ENCODE measurements around the gene LMNA. TPM values are rescaled to one million over a fixed set of nuclear protein-coding genes. Genes with fewer than 3 reads are reported as not detected.

Gene LMNA
- total RNA-seq, 2 experiments from 2014 or later: 435 to 455 TPM

GRCh38 chr1:156117414-156118176 is 3.1 kb downstream of the LMNA start:
- Mint-ChIP-seq H3K4me1 (ENCODE audit: low read depth) (peaks cover 42% of the 10 kb centered on the region), H3K4me3 (peak overlapping the region; percentile 68), H3K36me3 (ENCODE audit: low read depth) (peaks cover 18% of the 10 kb centered on the region), H3K27me3 (peaks cover 44% of the 10 kb centered on the region), H3K27ac (no peak overlapping the region), H3K9me3 (no peaks in the 10 kb centered on the region)
- intact Hi-C loops (cut with DNase I, micrococcal nuclease): no loop called here
- ATAC-seq (ENCODE audit: poor library complexity) (no peak), DNase-seq (peak in 1 of 14 experiments; percentile 9)
- no peak for TF ChIP-seq CTCF (IDR thresholded peaks at IDR 0.05)
- H3K36me3 ChIP-seq (ENCODE audit: insufficient read depth, low read length): no peaks in the 10 kb centered on the region
- H3K27me3 ChIP-seq (ENCODE audit: control insufficient read depth in 1 of 2, insufficient read depth in 2 of 2, low read length in 2 of 2): peaks cover 24 to 28% of the 10 kb centered on the region in 2 experiments
- no peak overlapping the region for H3K27ac ChIP-seq (ENCODE audit: low read depth in 1 of 2, low read length in 2 of 2)
- peaks cover 80% of the 10 kb centered on the region for H3K4me1 ChIP-seq (ENCODE audit: insufficient read depth, low read length)
- CTCF ChIA-PET: interaction anchor here (0.9 to 10.7 kb wide), 3 partner anchors 9 to 21 kb away, joined by 3 to 101 read pairs (median 3); no protein-coding TSS in a partner anchor
- peaks cover 0 to 4% of the 10 kb centered on the region in 2 experiments for H3K9me3 ChIP-seq (ENCODE audit: control insufficient read depth in 1 of 2, insufficient read depth in 1 of 2, low read length in 2 of 2)
- POLR2A ChIA-PET: interaction anchor here (4.2 kb wide), 1 partner anchor 11 kb away, joined by 22 read pairs; no protein-coding TSS in a partner anchor
- no peak overlapping the region for H3K4me3 ChIP-seq (ENCODE audit: low read length)

GRCh38 chr1:156118177-156118868 is 3.8 kb downstream of the LMNA start:
- Mint-ChIP-seq H3K9me3 (no peaks in the 10 kb centered on the region), H3K4me1 (ENCODE audit: low read depth) (peaks cover 45% of the 10 kb centered on the region), H3K36me3 (ENCODE audit: low read depth) (peaks cover 18% of the 10 kb centered on the region), H3K27me3 (peaks cover 40% of the 10 kb centered on the region), H3K27ac (peak overlapping the region; percentile 21), H3K4me3 (peak overlapping the region; percentile 68)
- ChIA-PET POLR2A (interaction anchor here (0.6 to 1.4 kb wide), 2 partner anchors 12 to 48 kb away, joined by 3 to 4 read pairs; no protein-coding TSS in a partner anchor), CTCF (interaction anchor here (0.5 to 10.7 kb wide), 5 partner anchors 9 to 24 kb away, joined by 3 to 101 read pairs (median 3); no protein-coding TSS in a partner anchor)
- H3K4me1 ChIP-seq (ENCODE audit: insufficient read depth, low read length): peaks cover 85% of the 10 kb centered on the region
- no peak for TF ChIP-seq CTCF (IDR thresholded peaks at IDR 0.05)
- DNase-seq (peak in 1 of 14 experiments; percentile 15), ATAC-seq (ENCODE audit: poor library complexity) (no peak)
- H3K27ac ChIP-seq (ENCODE audit: low read depth in 1 of 2, low read length in 2 of 2): no peak overlapping the region
- H3K36me3 ChIP-seq (ENCODE audit: insufficient read depth, low read length): no peaks in the 10 kb centered on the region
- H3K9me3 ChIP-seq (ENCODE audit: control insufficient read depth in 1 of 2, insufficient read depth in 1 of 2, low read length in 2 of 2): peaks cover 0 to 4% of the 10 kb centered on the region in 2 experiments
- H3K4me3 ChIP-seq (ENCODE audit: low read length): no peak overlapping the region
- intact Hi-C loops (cut with DNase I, micrococcal nuclease): no loop called here
- H3K27me3 ChIP-seq (ENCODE audit: control insufficient read depth in 1 of 2, insufficient read depth in 2 of 2, low read length in 2 of 2): peaks cover 23 to 25% of the 10 kb centered on the region in 2 experiments

- H3K4me3 ChIP-seq (ENCODE audit: low read length): no peak overlapping the region
- DNase-seq: peak in 6 of 14 experiments; percentile 30 to 74 (median 55)
- H3K36me3 Mint-ChIP-seq (ENCODE audit: low read depth): peaks cover 12% of the 10 kb centered on the region
- intact Hi-C loops (cut with DNase I, micrococcal nuclease): no loop called here
- H3K27ac ChIP-seq (ENCODE audit: low read depth in 1 of 2, low read length in 2 of 2): no peak overlapping the region
- TF ChIP-seq CTCF (IDR thresholded peaks at IDR 0.05): no peak
- H3K4me3 Mint-ChIP-seq: peak overlapping the region; percentile 25
- no peaks in the 10 kb centered on the region for H3K9me3 Mint-ChIP-seq
- peaks cover 32% of the 10 kb centered on the region for H3K27me3 Mint-ChIP-seq
- peaks cover 0 to 4% of the 10 kb centered on the region in 2 experiments for H3K9me3 ChIP-seq (ENCODE audit: control insufficient read depth in 1 of 2, insufficient read depth in 1 of 2, low read length in 2 of 2)
- peak overlapping the region; percentile 51 for H3K27ac Mint-ChIP-seq
- peaks cover 13 to 14% of the 10 kb centered on the region in 2 experiments for H3K27me3 ChIP-seq (ENCODE audit: control insufficient read depth in 1 of 2, insufficient read depth in 2 of 2, low read length in 2 of 2)
- H3K4me1 Mint-ChIP-seq (ENCODE audit: low read depth): peaks cover 49% of the 10 kb centered on the region
- ATAC-seq (ENCODE audit: poor library complexity): no peak
- no peaks in the 10 kb centered on the region for H3K36me3 ChIP-seq (ENCODE audit: insufficient read depth, low read length)
- ChIA-PET POLR2A (interaction anchor here (1.4 kb wide), 2 partner anchors 14 to 93 kb away, joined by 3 to 4 read pairs; partner anchors contain the start of gene PMF1), CTCF (interaction anchor here (1.2 to 10.7 kb wide), 3 partner anchors 10 to 105 kb away, joined by 3 to 101 read pairs (median 4); no protein-coding TSS in a partner anchor)
- H3K4me1 ChIP-seq (ENCODE audit: insufficient read depth, low read length): peaks cover 85% of the 10 kb centered on the region
Observed at GRCh38 chr1:156119503-156120209, 5.1 kb downstream of the LMNA start.

Measured in CD4-positive, alpha-beta T cell (primary cell).